Ishikawa (cell line): Measurements from ENCODE around the gene ZNF281.

Experiments
- CEBPB ChIP-seq: IDR thresholded peaks from 2 replicates; pipeline ENCODE4 v1.6.1; 2012
- CREB1 ChIP-seq: IDR thresholded peaks from 2 replicates; pipeline ENCODE4 v1.6.1; 2012; ENCODE audit warnings: low read depth
- EGR1 ChIP-seq: IDR thresholded peaks from 2 replicates; pipeline ENCODE4 v1.6.1; 2012
- EP300 ChIP-seq: IDR thresholded peaks from 2 replicates; pipeline ENCODE4 v1.6.1; 2012; ENCODE audit warnings: borderline replicate concordance
- FOXM1 ChIP-seq: IDR thresholded peaks from 2 replicates; pipeline ENCODE4 v1.6.1; 2012; ENCODE audit warnings: low read depth, borderline replicate concordance
- NFIC ChIP-seq: IDR thresholded peaks from 2 replicates; pipeline ENCODE4 v1.6.1; 2012
- RAD21 ChIP-seq: IDR thresholded peaks from 2 replicates; pipeline ENCODE4 v1.6.1; 2012; ENCODE audit warnings: low read depth
- REST ChIP-seq: IDR thresholded peaks from 2 replicates; pipeline ENCODE4 v1.6.1; 2012; ENCODE audit warnings: low read depth, mild to moderate bottlenecking
- TAF1 ChIP-seq: IDR thresholded peaks from 2 replicates; pipeline ENCODE4 v1.6.1; 2012; ENCODE audit warnings: low read depth, mild to moderate bottlenecking
- TCF12 ChIP-seq: IDR thresholded peaks from 2 replicates; pipeline ENCODE4 v1.6.1; 2012; ENCODE audit warnings: low read depth
- TEAD4 ChIP-seq: IDR thresholded peaks from 2 replicates; pipeline ENCODE4 v1.6.1; 2012
- YY1 ChIP-seq: IDR thresholded peaks from 2 replicates; pipeline ENCODE4 v1.6.1; 2012; ENCODE audit warnings: low read depth
- ZBTB7A ChIP-seq: IDR thresholded peaks from 2 replicates; pipeline ENCODE4 v1.6.1; 2012; ENCODE audit warnings: low read depth
- TF ChIP-seq, protein P1 (sequence below): IDR thresholded peaks from 2 replicates; pipeline ENCODE4 v1.6.1; 2012
- TF ChIP-seq, protein P2 (sequence below): IDR thresholded peaks from 2 replicates; pipeline ENCODE4 v1.6.1; 2012

ZNF281 gene

GRCh38 chr1:200392625-200393185 lies 17.1 kb downstream of the ZNF281 start:
- TF ChIP-seq EP300 (no peak), RAD21 (no peak), CREB1 (no peak), ZBTB7A (no peak), TCF12 (no peak), TAF1 (no peak), EGR1 (no peak), FOXM1 (no peak), CEBPB (no peak), TEAD4 (no peak), NFIC (no peak), YY1 (no peak), REST (no peak)
- TF ChIP-seq, protein P1, sequence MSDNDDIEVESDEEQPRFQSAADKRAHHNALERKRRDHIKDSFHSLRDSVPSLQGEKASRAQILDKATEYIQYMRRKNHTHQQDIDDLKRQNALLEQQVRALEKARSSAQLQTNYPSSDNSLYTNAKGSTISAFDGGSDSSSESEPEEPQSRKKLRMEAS = no peak
- TF ChIP-seq, protein P2, sequence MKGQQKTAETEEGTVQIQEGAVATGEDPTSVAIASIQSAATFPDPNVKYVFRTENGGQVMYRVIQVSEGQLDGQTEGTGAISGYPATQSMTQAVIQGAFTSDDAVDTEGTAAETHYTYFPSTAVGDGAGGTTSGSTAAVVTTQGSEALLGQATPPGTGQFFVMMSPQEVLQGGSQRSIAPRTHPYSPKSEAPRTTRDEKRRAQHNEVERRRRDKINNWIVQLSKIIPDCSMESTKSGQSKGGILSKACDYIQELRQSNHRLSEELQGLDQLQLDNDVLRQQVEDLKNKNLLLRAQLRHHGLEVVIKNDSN = no peak

GRCh38 chr1:200391747-200392146 lies 18.1 kb downstream of the ZNF281 start:
- TF ChIP-seq NFIC (no peak), EGR1 (no peak), TEAD4 (no peak)
- TF ChIP-seq, protein P1 = no peak
- TF ChIP-seq, protein P2 = no peak

- TF ChIP-seq, protein P1 = no peak
- TF ChIP-seq TCF12 (no peak), TAF1 (no peak), CEBPB (no peak), ZBTB7A (no peak), FOXM1 (no peak), EP300 (no peak), CREB1 (no peak), RAD21 (no peak), EGR1 (no peak), REST (no peak), NFIC (no peak), YY1 (no peak), TEAD4 (no peak)
- TF ChIP-seq, protein P2 = no peak
Measured at GRCh38 chr1:200388791-200389190, 21.0 kb downstream of the ZNF281 start.

- no peak for TF ChIP-seq YY1
- no peak for TF ChIP-seq TCF12
- TF ChIP-seq, protein P1 = no peak
- no peak for TF ChIP-seq ZBTB7A
- TF ChIP-seq TEAD4 = no peak
- TF ChIP-seq CEBPB = no peak
- TF ChIP-seq NFIC = no peak
Measured at GRCh38 chr1:200386416-200386815, 23.4 kb downstream of the ZNF281 start.

- TF ChIP-seq, protein P1 = no peak
- TF ChIP-seq REST = no peak
- TF ChIP-seq YY1 = no peak
- TF ChIP-seq RAD21 = no peak
- no peak for TF ChIP-seq TAF1
- TF ChIP-seq FOXM1 = no peak
- TF ChIP-seq CEBPB = no peak
Measured at GRCh38 chr1:200384818-200385390, 24.9 kb downstream of the ZNF281 start.
